NCI-H2081 (cell line): ENCODE data around the gene SOCS1.
A peak's percentile ranks its signal among the peaks of the same experiment; 100 is the strongest.

Experiments
- DNase-seq, 2 experiments: peaks; one replicate each; lab custom pipeline; 2025; lab: John Stamatoyannopoulos, UW

SOCS1 gene

GRCh38 chr16:11245222-11245737 is 10.7 kb downstream of the SOCS1 start:
- no peak for DNase-seq

- DNase-seq, result no peak
These were observed 13.3 kb downstream of the SOCS1 start for GRCh38 chr16:11242658-11243057.

- DNase-seq, result no peak
These were observed 14.4 kb downstream of the SOCS1 start for GRCh38 chr16:11241480-11242204.

- DNase-seq, result no peak
These were observed 15.1 kb downstream of the SOCS1 start for GRCh38 chr16:11240636-11241473.

GRCh38 chr16:11239644-11240632 is 16.1 kb downstream of the SOCS1 start:
- no peak for DNase-seq

GRCh38 chr16:11238272-11239202 is 17.5 kb downstream of the SOCS1 start:
- no peak for DNase-seq

GRCh38 chr16:11236461-11237254 is 19.3 kb downstream of the SOCS1 start:
- no peak for DNase-seq

GRCh38 chr16:11235703-11235991 is 20.4 kb downstream of the SOCS1 start:
- no peak for DNase-seq

GRCh38 chr16:11234884-11235702 is 20.9 kb downstream of the SOCS1 start:
- DNase-seq, result no peak

- DNase-seq, result no peak
These were observed 22.2 kb downstream of the SOCS1 start for GRCh38 chr16:11233727-11234376.

- no peak for DNase-seq
These were observed 22.9 kb downstream of the SOCS1 start for GRCh38 chr16:11232852-11233726.

GRCh38 chr16:11232302-11232851 is 23.6 kb downstream of the SOCS1 start:
- no peak for DNase-seq

- no peak for DNase-seq
These were observed 24.5 kb downstream of the SOCS1 start for GRCh38 chr16:11231367-11231970.

- peak; percentile 14 to 54 for DNase-seq
These were observed 26.1 kb downstream of the SOCS1 start for GRCh38 chr16:11229906-11230305.

- no peak for DNase-seq
These were observed 26.6 kb downstream of the SOCS1 start for GRCh38 chr16:11229432-11229831.

- no peak for DNase-seq
These were observed 30.1 kb downstream of the SOCS1 start for GRCh38 chr16:11225677-11226549.
